ENCODE data around the gene PLXDC1. TPM values are rescaled to one million over a fixed set of nuclear protein-coding genes. Genes with fewer than 3 reads are reported as not detected.

PLXDC1 gene
- not detected for polyA plus RNA-seq

- Mint-ChIP-seq H3K27me3 (peaks cover 34% of the 10 kb centered on the region), H3K4me3 (peak within 1 kb of the TSS; percentile 96 to 99 (median 98)), H3K4me1 (peaks cover 17 to 19% (median 17%) of the 10 kb centered on the region in 3 donors), H3K9me3 (peaks cover 0 to 8% (median 0%) of the 10 kb centered on the region in 3 donors), H3K27ac (peak within 1 kb of the TSS; percentile 88 to 100 (median 99)), H3K36me3 (peaks cover 3% of the 10 kb centered on the region)
Observed at GRCh38 chr17:39151150-39151942, at the start of gene PLXDC1. Gene PLXDC1, minus strand, starts transcription at chr17:39151637. Its CDS starts 200 bp downstream, at chr17:39151437.

GRCh38 chr17:39200957-39201510 is 49.6 kb upstream of the PLXDC1 start:
- no peaks in the 10 kb centered on the region for H3K27me3 Mint-ChIP-seq
- peaks cover 4% of the 10 kb centered on the region for H3K36me3 Mint-ChIP-seq
- peaks cover 17 to 36% (median 26%) of the 10 kb centered on the region in 3 donors for H3K4me1 Mint-ChIP-seq
- peak overlapping the region; percentile 93 to 98 (median 94) for H3K4me3 Mint-ChIP-seq
- peak overlapping the region; percentile 99 to 100 (median 99) for H3K27ac Mint-ChIP-seq
- no peaks in the 10 kb centered on the region for H3K9me3 Mint-ChIP-seq

- Mint-ChIP-seq H3K36me3 (peaks cover 4% of the 10 kb centered on the region), H3K9me3 (no peaks in the 10 kb centered on the region), H3K4me1 (peaks cover 19 to 42% (median 29%) of the 10 kb centered on the region in 3 donors), H3K4me3 (peak within 1 kb of the TSS; percentile 93 to 98 (median 94)), H3K27ac (peak within 1 kb of the TSS; percentile 99 to 100 (median 99)), H3K27me3 (no peaks in the 10 kb centered on the region)
Observed at GRCh38 chr17:39200070-39200879, 48.8 kb upstream of the PLXDC1 start, which contains the start of gene RPL19. Gene RPL19, plus strand, starts transcription at chr17:39200283. Its CDS starts 62 bp downstream, at chr17:39200345.

GRCh38 chr17:39199820-39200069 is 48.3 kb upstream of the PLXDC1 start:
- Mint-ChIP-seq H3K27me3 (no peaks in the 10 kb centered on the region), H3K4me1 (peaks cover 19 to 42% (median 29%) of the 10 kb centered on the region in 3 donors), H3K4me3 (peak overlapping the region; percentile 93 to 98 (median 94)), H3K36me3 (peaks cover 4% of the 10 kb centered on the region), H3K9me3 (no peaks in the 10 kb centered on the region), H3K27ac (peak overlapping the region; percentile 99 to 100 (median 99))

- Mint-ChIP-seq H3K4me1 (peaks cover 20 to 40% (median 29%) of the 10 kb centered on the region in 3 donors), H3K27ac (peak overlapping the region in 2 of 3 donors; percentile 27 to 37)
Observed at GRCh38 chr17:39198186-39198566, 46.7 kb upstream of the PLXDC1 start.

GRCh38 chr17:39197380-39198185 is 46.1 kb upstream of the PLXDC1 start, which contains the start of gene CACNB1:
Gene CACNB1, minus strand, starts transcription at chr17:39197669. Its CDS starts 174 bp downstream, at chr17:39197495.
- Mint-ChIP-seq H3K27ac (peak within 1 kb of the TSS in 2 of 3 donors; percentile 27 to 84), H3K9me3 (no peaks in the 10 kb centered on the region), H3K4me1 (peaks cover 20 to 36% (median 28%) of the 10 kb centered on the region in 3 donors), H3K27me3 (no peaks in the 10 kb centered on the region), H3K4me3 (peak within 1 kb of the TSS; percentile 75 to 95 (median 92)), H3K36me3 (peaks cover 3% of the 10 kb centered on the region)

More at GRCh38 chr17:39198186-39198566, 46.7 kb upstream of the PLXDC1 start:
- Mint-ChIP-seq H3K36me3 (peaks cover 4% of the 10 kb centered on the region), H3K9me3 (no peaks in the 10 kb centered on the region), H3K4me3 (peak overlapping the region; percentile 75 to 95 (median 85)), H3K27me3 (no peaks in the 10 kb centered on the region)

- Mint-ChIP-seq H3K36me3 (no peaks in the 10 kb centered on the region), H3K4me1 (peaks cover 20 to 29% (median 28%) of the 10 kb centered on the region in 3 donors), H3K9me3 (no peaks in the 10 kb centered on the region), H3K27ac (peak overlapping the region in 1 of 3 donors; percentile 84), H3K4me3 (peak overlapping the region; percentile 63 to 91 (median 80)), H3K27me3 (no peaks in the 10 kb centered on the region)
Observed at GRCh38 chr17:39196808-39197291, 45.4 kb upstream of the PLXDC1 start.

- H3K4me1 Mint-ChIP-seq, result peaks cover 17 to 28% (median 26%) of the 10 kb centered on the region in 3 donors
Observed at GRCh38 chr17:39196241-39196807, 44.9 kb upstream of the PLXDC1 start.

GRCh38 chr17:39195568-39196160 is 44.2 kb upstream of the PLXDC1 start:
- H3K36me3 Mint-ChIP-seq, result peaks cover under 1% of the 10 kb centered on the region
- H3K4me1 Mint-ChIP-seq, result peaks cover 14 to 23% (median 22%) of the 10 kb centered on the region in 3 donors
- H3K4me3 Mint-ChIP-seq, result peak overlapping the region; percentile 71 to 92 (median 76)
- H3K27me3 Mint-ChIP-seq, result no peaks in the 10 kb centered on the region
- peak overlapping the region; percentile 68 to 84 (median 71) for H3K27ac Mint-ChIP-seq
- no peaks in the 10 kb centered on the region for H3K9me3 Mint-ChIP-seq

More at GRCh38 chr17:39196241-39196807, 44.9 kb upstream of the PLXDC1 start:
- no peaks in the 10 kb centered on the region for H3K36me3 Mint-ChIP-seq
- peak overlapping the region in 1 of 3 donors; percentile 84 for H3K27ac Mint-ChIP-seq
- H3K27me3 Mint-ChIP-seq, result no peaks in the 10 kb centered on the region
- H3K9me3 Mint-ChIP-seq, result no peaks in the 10 kb centered on the region
- H3K4me3 Mint-ChIP-seq, result peak overlapping the region; percentile 71 to 92 (median 76)

- no peaks in the 10 kb centered on the region for H3K27me3 Mint-ChIP-seq
- H3K27ac Mint-ChIP-seq, result peak overlapping the region in 1 of 3 donors; percentile 84
- H3K9me3 Mint-ChIP-seq, result no peaks in the 10 kb centered on the region
- H3K36me3 Mint-ChIP-seq, result peaks cover 3% of the 10 kb centered on the region
- peak overlapping the region; percentile 12 to 72 (median 30) for H3K4me3 Mint-ChIP-seq
- H3K4me1 Mint-ChIP-seq, result peaks cover 13 to 23% (median 19%) of the 10 kb centered on the region in 3 donors
Observed at GRCh38 chr17:39194985-39195524, 43.6 kb upstream of the PLXDC1 start.

GRCh38 chr17:39194089-39194984 is 42.9 kb upstream of the PLXDC1 start:
- Mint-ChIP-seq H3K36me3 (peaks cover 3% of the 10 kb centered on the region), H3K9me3 (no peaks in the 10 kb centered on the region), H3K4me1 (peaks cover 10 to 17% (median 13%) of the 10 kb centered on the region in 3 donors), H3K27me3 (no peaks in the 10 kb centered on the region), H3K27ac (peak overlapping the region in 1 of 3 donors; percentile 22), H3K4me3 (peak overlapping the region in 3 of 4 donors; percentile 12 to 49 (median 12))

GRCh38 chr17:39193346-39193745 is 41.9 kb upstream of the PLXDC1 start:
- Mint-ChIP-seq H3K4me1 (peaks cover 7 to 11% (median 7%) of the 10 kb centered on the region in 3 donors), H3K27ac (peak overlapping the region in 1 of 3 donors; percentile 15), H3K27me3 (no peaks in the 10 kb centered on the region), H3K36me3 (peaks cover 3% of the 10 kb centered on the region), H3K4me3 (peak overlapping the region in 1 of 4 donors; percentile 11), H3K9me3 (no peaks in the 10 kb centered on the region)
